Measurements from ENCODE around the gene GIMAP2. TPM values are rescaled to one million over a fixed set of nuclear protein-coding genes. Genes with fewer than 3 reads are reported as not detected.

GIMAP2 gene
- total and polyA plus RNA-seq, 7 donors = 5.1 to 24.9 (median 9.2) TPM

DNA sequence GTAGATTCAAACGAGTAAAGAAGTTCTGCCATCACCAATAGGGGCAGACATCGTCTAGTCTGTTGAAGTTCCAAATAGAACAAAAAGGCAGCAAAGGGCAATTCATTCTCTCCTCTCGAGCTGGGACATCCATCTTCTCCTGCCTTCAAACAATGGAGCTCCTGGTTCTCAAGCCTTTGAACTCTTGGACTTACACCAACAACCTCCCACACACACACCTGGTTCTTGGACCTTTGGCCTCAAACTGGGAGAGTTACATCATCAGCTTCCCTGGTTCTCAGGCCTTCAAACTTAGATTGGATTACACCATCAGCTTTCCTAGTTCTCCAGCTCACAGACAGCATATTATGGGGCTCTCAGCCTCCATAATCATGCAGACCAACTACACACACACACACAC is 41.9 kb downstream of the GIMAP2 start:
- WGBS, 2 donors = 19 to 67% methylated on average over 3 of the region's 3 CpGs
- Histone ChIP-seq H3K27me3 (no peaks in the 10 kb centered on the region), H3K9me3 (peaks cover 0 to 5% (median 1%) of the 10 kb centered on the region in 4 donors), H3K4me1 (no peaks in the 10 kb centered on the region), H3K36me3 (no peaks in the 10 kb centered on the region), H3K4me3 (no peak overlapping the region), H3K27ac (no peak overlapping the region)
- DNase-seq = no peak
- intact Hi-C loops (cut with DNase I) = no loop called here
- TF ChIP-seq, protein P1, sequence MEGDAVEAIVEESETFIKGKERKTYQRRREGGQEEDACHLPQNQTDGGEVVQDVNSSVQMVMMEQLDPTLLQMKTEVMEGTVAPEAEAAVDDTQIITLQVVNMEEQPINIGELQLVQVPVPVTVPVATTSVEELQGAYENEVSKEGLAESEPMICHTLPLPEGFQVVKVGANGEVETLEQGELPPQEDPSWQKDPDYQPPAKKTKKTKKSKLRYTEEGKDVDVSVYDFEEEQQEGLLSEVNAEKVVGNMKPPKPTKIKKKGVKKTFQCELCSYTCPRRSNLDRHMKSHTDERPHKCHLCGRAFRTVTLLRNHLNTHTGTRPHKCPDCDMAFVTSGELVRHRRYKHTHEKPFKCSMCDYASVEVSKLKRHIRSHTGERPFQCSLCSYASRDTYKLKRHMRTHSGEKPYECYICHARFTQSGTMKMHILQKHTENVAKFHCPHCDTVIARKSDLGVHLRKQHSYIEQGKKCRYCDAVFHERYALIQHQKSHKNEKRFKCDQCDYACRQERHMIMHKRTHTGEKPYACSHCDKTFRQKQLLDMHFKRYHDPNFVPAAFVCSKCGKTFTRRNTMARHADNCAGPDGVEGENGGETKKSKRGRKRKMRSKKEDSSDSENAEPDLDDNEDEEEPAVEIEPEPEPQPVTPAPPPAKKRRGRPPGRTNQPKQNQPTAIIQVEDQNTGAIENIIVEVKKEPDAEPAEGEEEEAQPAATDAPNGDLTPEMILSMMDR (IDR thresholded peaks at IDR 0.05) = no peak
- TF ChIP-seq POLR2AphosphoS5 (IDR thresholded peaks at IDR 0.05) (no peak), EP300 (IDR thresholded peaks at IDR 0.05) (no peak), POLR2A (IDR thresholded peaks at IDR 0.05) (no peak)

- H3K36me3 ChIP-seq = no peaks in the 10 kb centered on the region
- peaks cover 0 to 5% (median 1%) of the 10 kb centered on the region in 4 donors for H3K9me3 ChIP-seq
- H3K27ac ChIP-seq = no peak overlapping the region
- TF ChIP-seq POLR2AphosphoS5 (IDR thresholded peaks at IDR 0.05) (no peak), POLR2A (IDR thresholded peaks at IDR 0.05) (no peak), EP300 (IDR thresholded peaks at IDR 0.05) (no peak)
- TF ChIP-seq, protein P1 (IDR thresholded peaks at IDR 0.05) = no peak
- H3K4me3 ChIP-seq = no peak overlapping the region
- H3K4me1 ChIP-seq = no peaks in the 10 kb centered on the region
- no peak for DNase-seq
- intact Hi-C loops (cut with DNase I) = no loop called here
- H3K27me3 ChIP-seq = no peaks in the 10 kb centered on the region
Measured at GRCh38 chr7:150728011-150728410, 42.5 kb downstream of the GIMAP2 start.

DNA sequence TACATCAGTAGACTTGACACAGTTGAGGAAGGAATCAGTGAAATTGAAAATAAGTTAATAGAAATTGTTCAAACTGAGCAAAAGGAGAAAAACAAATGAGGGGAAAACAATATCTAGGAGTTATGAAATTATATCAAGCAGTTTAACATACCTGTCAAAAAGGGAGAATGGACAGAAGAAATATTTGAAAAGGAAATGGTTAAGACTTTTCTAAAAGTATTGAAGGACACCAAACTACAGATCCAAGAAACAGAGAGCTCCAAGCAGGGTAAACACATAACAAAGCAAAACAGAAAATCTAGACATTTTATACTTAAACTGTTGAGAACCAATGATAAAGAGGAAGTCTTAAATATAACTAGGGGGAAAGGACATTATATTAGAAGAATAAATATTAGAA is 43.1 kb downstream of the GIMAP2 start:
- TF ChIP-seq, protein P1 (IDR thresholded peaks at IDR 0.05) = no peak
- TF ChIP-seq POLR2AphosphoS5 (IDR thresholded peaks at IDR 0.05) (no peak), EP300 (IDR thresholded peaks at IDR 0.05) (no peak), POLR2A (IDR thresholded peaks at IDR 0.05) (no peak)
- Histone ChIP-seq H3K27me3 (no peaks in the 10 kb centered on the region), H3K4me1 (no peaks in the 10 kb centered on the region), H3K4me3 (no peak overlapping the region), H3K9me3 (peaks cover 0 to 5% (median 1%) of the 10 kb centered on the region in 4 donors), H3K27ac (no peak overlapping the region), H3K36me3 (no peaks in the 10 kb centered on the region)
- DNase-seq = no peak
- intact Hi-C loops (cut with DNase I) = no loop called here

DNA sequence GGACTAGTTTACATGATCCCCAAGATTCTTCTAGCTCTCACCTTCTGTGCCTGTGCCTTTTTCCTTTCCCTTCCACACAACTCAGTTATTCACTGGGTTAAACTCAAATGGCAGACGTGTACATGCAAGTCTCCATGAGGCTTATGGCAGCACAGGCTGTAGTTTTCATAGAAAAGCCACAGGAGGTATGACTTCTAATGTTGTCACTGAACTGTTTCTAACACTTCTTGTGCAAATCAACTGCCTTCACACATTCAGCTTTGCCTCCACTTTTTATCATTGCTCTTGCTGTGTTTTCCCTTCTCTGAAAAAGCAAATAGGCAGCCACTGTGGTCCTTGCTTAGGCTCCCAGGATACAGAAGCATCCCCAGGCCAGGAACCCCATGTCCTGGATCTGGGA is 46.4 kb downstream of the GIMAP2 start:
- H3K27me3 ChIP-seq = no peaks in the 10 kb centered on the region
- no peaks in the 10 kb centered on the region for H3K36me3 ChIP-seq
- DNase-seq = no peak
- 60 to 87% methylated on average over 1 of the region's 1 CpG for WGBS, 2 donors
- H3K4me1 ChIP-seq = no peaks in the 10 kb centered on the region
- no peak for TF ChIP-seq EP300 (IDR thresholded peaks at IDR 0.05)
- no peak for TF ChIP-seq POLR2AphosphoS5 (IDR thresholded peaks at IDR 0.05)
- TF ChIP-seq POLR2A (IDR thresholded peaks at IDR 0.05) = no peak
- TF ChIP-seq, protein P1 (IDR thresholded peaks at IDR 0.05) = no peak
- peaks cover 0 to 3% (median 0%) of the 10 kb centered on the region in 4 donors for H3K9me3 ChIP-seq
- H3K27ac ChIP-seq = no peak overlapping the region
- intact Hi-C loops (cut with DNase I) = no loop called here
- no peak overlapping the region for H3K4me3 ChIP-seq

DNA sequence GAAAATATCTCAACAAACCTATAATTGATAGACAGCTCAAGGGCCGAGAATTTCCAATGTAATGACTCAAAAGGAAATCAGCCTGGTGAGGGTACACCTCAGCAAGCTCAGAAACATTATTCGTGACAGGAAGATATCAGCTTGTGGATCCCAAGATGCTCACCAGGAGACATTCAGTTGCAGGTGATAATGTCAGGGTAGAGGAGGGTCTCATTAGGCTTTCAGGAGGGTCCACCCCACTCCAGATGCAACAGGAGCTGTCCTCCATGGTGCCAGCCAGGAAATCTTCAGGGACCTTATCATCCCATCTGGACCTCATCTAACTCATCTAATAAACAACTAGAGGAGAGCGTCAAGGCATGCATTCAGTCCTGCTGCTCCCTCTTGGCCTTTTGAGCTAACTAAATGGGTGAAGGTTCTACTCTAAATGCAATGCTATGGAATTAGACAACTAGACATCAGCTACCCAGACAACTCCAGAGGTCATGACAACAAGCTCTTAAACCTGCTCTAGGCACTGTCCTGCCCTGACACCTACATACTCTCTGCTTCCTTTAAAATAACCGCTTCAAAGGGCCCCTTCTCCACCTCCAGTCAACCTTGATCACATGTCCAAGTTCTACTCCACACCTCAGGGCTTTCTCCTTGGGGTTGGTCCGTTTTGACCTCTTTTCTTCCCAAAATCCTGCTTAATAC is 47.4 kb downstream of the GIMAP2 start:
- Histone ChIP-seq H3K36me3 (no peaks in the 10 kb centered on the region), H3K4me3 (no peak overlapping the region), H3K9me3 (no peaks in the 10 kb centered on the region), H3K27ac (no peak overlapping the region), H3K27me3 (no peaks in the 10 kb centered on the region), H3K4me1 (no peaks in the 10 kb centered on the region)
- TF ChIP-seq EP300 (IDR thresholded peaks at IDR 0.05) (no peak), POLR2A (IDR thresholded peaks at IDR 0.05) (no peak), POLR2AphosphoS5 (IDR thresholded peaks at IDR 0.05) (no peak)
- TF ChIP-seq, protein P1 (IDR thresholded peaks at IDR 0.05) = no peak
- intact Hi-C loops (cut with DNase I) = no loop called here
- 76 to 84% methylated on average over 5 of the region's 5 CpGs for WGBS, 2 donors
- DNase-seq = no peak

Measured in sigmoid colon (tissue), 7 donors.